NCI-H82 (cell line): Measurements from ENCODE around the gene GPBP1.

Source experiments
- DNase-seq: peaks from one replicate; lab custom pipeline; 2025; lab: John Stamatoyannopoulos, UW

Gene GPBP1

GRCh38 chr5:57209316-57210040 lies 35.6 kb downstream of the GPBP1 start:
- DNase-seq, result no peak

GRCh38 chr5:57210633-57211032 lies 36.8 kb downstream of the GPBP1 start:
- DNase-seq, result no peak

- no peak for DNase-seq
Observed at GRCh38 chr5:57211039-57211438, 37.2 kb downstream of the GPBP1 start.

GRCh38 chr5:57215629-57216195 lies 41.9 kb downstream of the GPBP1 start:
- DNase-seq, result no peak

GRCh38 chr5:57216714-57217113 lies 42.9 kb downstream of the GPBP1 start:
- DNase-seq, result no peak

GRCh38 chr5:57219386-57219785 lies 45.5 kb downstream of the GPBP1 start:
- no peak for DNase-seq

- peak; percentile 58 for DNase-seq
Observed at GRCh38 chr5:57221049-57221568, 47.2 kb downstream of the GPBP1 start.

- DNase-seq, result no peak
Observed at GRCh38 chr5:57225553-57225952, 51.7 kb downstream of the GPBP1 start.

- no peak for DNase-seq
Observed at GRCh38 chr5:57229313-57229712, 55.5 kb downstream of the GPBP1 start.

- no peak for DNase-seq
Observed at GRCh38 chr5:57231607-57232006, 57.7 kb downstream of the GPBP1 start.

- DNase-seq, result no peak
Observed at GRCh38 chr5:57232293-57233033, 58.6 kb downstream of the GPBP1 start.

GRCh38 chr5:57243286-57244137 lies 69.7 kb downstream of the GPBP1 start:
- no peak for DNase-seq

GRCh38 chr5:57244331-57244730 lies 70.5 kb downstream of the GPBP1 start:
- no peak for DNase-seq

GRCh38 chr5:57246426-57246825 lies 72.6 kb downstream of the GPBP1 start:
- DNase-seq, result no peak

GRCh38 chr5:57247765-57248164 lies 73.9 kb downstream of the GPBP1 start:
- no peak for DNase-seq

GRCh38 chr5:57249265-57249874 lies 75.5 kb downstream of the GPBP1 start:
- no peak for DNase-seq

GRCh38 chr5:57258052-57258451 lies 84.2 kb downstream of the GPBP1 start:
- DNase-seq, result no peak

GRCh38 chr5:57258943-57259342 lies 85.1 kb downstream of the GPBP1 start:
- DNase-seq, result no peak

- no peak for DNase-seq
Observed at GRCh38 chr5:57259704-57260103, 85.8 kb downstream of the GPBP1 start.

- no peak for DNase-seq
Observed at GRCh38 chr5:57262541-57262940, 88.7 kb downstream of the GPBP1 start.

- no peak for DNase-seq
Observed at GRCh38 chr5:57267805-57268204, 93.9 kb downstream of the GPBP1 start.

GRCh38 chr5:57276353-57276752 lies 102.5 kb downstream of the GPBP1 start:
- DNase-seq, result peak; percentile 81
